ENCODE results near the gene ABL1. TPM values are rescaled to one million over a fixed set of nuclear protein-coding genes. Genes with fewer than 3 reads are reported as not detected.

Gene ABL1
- total RNA-seq, 1 donor from 2014 or later, result 118 TPM

DNA sequence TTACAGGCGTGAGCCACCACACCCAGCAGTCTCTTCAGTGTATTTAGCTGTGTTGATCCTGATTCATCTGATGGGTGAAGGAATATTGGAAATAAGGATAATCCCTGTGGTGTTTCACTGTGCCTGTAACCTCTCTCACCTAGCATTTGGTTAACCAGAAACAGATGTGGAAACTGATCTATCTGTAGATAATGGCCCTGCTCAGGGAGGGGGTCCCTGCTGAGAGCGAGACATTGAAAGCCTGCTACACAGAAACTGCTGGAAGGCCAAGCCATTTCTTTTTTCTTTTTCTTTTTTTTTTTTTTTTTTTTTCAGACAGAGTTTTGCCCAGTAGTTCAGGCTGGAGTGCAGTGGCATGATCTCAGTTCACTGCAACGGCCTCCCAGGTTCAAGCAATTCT is 33.2 kb downstream of the ABL1 start:
- H3K9me3 Mint-ChIP-seq (ENCODE audit: unreplicated experiment), result peaks cover 5% of the 10 kb centered on the region
- no peak overlapping the region for H3K27ac Mint-ChIP-seq (ENCODE audit: unreplicated experiment)
- H3K27me3 Mint-ChIP-seq (ENCODE audit: unreplicated experiment), result peaks cover 4% of the 10 kb centered on the region
- TF ChIP-seq, protein P1, sequence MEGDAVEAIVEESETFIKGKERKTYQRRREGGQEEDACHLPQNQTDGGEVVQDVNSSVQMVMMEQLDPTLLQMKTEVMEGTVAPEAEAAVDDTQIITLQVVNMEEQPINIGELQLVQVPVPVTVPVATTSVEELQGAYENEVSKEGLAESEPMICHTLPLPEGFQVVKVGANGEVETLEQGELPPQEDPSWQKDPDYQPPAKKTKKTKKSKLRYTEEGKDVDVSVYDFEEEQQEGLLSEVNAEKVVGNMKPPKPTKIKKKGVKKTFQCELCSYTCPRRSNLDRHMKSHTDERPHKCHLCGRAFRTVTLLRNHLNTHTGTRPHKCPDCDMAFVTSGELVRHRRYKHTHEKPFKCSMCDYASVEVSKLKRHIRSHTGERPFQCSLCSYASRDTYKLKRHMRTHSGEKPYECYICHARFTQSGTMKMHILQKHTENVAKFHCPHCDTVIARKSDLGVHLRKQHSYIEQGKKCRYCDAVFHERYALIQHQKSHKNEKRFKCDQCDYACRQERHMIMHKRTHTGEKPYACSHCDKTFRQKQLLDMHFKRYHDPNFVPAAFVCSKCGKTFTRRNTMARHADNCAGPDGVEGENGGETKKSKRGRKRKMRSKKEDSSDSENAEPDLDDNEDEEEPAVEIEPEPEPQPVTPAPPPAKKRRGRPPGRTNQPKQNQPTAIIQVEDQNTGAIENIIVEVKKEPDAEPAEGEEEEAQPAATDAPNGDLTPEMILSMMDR (IDR thresholded peaks at IDR 0.05; ENCODE audit: partially characterized antibody, unreplicated experiment), result no peak
- H3K4me1 Mint-ChIP-seq (ENCODE audit: low read depth, unreplicated experiment), result peaks cover 13% of the 10 kb centered on the region
- no peak overlapping the region for H3K4me3 Mint-ChIP-seq (ENCODE audit: unreplicated experiment)
- DNase-seq, result no peak
- H3K36me3 Mint-ChIP-seq (ENCODE audit: unreplicated experiment), result no peaks in the 10 kb centered on the region

DNA sequence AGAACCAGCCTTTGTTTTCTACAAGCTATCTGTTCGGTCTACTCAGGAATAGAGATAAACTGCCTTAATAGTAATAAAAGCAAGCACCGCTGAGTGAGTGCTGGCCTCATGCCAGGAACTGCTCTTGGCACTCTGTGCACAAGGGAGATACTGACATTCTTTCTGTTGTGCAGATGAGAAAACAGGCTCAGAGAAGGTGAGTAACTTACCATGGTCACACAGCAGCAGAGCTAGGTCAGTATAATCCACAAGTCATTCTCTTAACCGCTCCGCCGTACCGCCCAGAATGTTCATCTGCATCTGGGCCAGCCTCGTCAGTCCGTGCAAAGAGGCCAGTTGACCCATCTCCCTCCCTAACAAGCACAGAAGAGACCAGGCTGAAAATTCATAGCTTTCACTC is 34.2 kb downstream of the ABL1 start:
- no peak for DNase-seq

DNA sequence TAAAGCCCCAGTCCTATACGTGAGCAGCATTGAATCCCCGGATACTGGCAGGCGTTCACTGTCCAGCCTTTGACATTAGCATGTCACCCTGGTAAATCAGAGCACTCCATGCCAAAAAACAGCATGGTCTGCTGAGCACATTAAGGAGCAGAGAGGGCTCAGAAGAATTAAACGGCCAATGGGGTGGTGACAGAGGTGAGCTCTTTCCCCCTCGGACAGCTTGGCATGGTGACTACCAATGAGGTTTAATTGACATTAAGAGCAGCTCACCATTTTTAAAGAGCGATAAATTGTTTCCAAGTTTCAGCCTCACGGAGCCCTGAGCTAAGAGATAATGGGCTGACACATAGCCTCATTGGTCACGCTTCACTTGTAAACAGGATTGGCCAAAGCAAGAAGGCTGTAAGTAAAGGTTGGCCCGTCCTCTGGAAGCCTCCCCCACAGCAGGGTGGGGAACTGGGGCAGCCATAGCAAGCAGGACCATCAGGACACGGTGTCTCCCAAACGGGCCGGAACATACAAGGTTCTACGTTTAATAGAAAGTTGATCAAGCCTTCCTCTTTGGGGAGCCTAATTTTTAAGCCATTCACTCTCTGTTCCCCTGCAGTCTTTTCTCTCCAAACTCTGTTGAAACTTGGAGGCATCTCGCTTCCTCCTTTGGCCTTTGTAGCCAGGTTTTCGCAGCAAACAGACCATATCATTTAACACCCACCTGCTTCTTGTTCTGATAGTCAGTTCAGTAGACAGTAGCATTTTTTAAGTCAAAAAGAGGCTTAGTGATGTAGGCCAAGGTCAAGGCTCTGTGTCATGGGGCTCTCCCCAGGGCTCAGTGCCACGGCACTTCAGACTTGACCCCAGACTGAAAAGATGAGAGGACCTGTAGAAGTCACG is 35.7 kb downstream of the ABL1 start:
- H3K27me3 Mint-ChIP-seq (ENCODE audit: unreplicated experiment), result peaks cover 4% of the 10 kb centered on the region

More for the DNA sequence above, 34.2 kb downstream of the ABL1 start:
- Mint-ChIP-seq H3K4me3 (ENCODE audit: unreplicated experiment) (no peak overlapping the region), H3K9me3 (ENCODE audit: unreplicated experiment) (peaks cover 5% of the 10 kb centered on the region), H3K27ac (ENCODE audit: unreplicated experiment) (no peak overlapping the region), H3K36me3 (ENCODE audit: unreplicated experiment) (no peaks in the 10 kb centered on the region), H3K4me1 (ENCODE audit: low read depth, unreplicated experiment) (peaks cover 10% of the 10 kb centered on the region), H3K27me3 (ENCODE audit: unreplicated experiment) (peaks cover 4% of the 10 kb centered on the region)
- TF ChIP-seq, protein P1 (IDR thresholded peaks at IDR 0.05; ENCODE audit: partially characterized antibody, unreplicated experiment), result no peak

DNA sequence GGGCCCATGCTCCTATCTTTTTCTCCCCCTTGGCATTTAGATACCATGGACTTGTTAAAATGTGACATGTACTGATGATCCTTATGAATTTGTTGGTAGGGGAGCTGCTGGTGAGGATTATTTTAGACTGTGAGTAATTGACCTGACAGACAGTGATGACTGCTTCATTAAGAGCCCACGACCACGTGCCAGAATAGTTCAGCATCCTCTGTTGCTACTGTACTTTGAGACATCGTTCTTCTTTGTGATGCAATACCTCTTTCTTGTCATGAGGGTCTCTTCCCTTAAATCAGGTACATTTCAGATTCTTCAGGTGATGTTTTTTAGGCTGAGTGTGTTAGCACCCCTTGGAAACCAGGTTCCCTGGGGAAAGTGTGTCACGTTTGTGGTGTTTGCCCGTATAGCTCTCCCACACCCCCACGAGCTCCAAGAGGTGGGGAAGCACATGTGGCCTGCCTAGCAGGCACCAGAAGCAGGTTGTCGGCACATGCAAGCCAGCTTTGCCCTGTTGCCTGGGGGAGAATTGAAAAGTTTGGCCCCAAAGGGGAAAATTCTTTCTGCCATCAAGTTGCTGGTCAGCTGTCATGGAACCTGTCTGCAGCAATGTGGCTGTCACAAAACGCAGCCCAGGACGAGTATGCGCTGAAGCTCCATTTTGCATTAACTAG is 36.5 kb downstream of the ABL1 start:
- Mint-ChIP-seq H3K4me1 (ENCODE audit: low read depth, unreplicated experiment) (peaks cover 10% of the 10 kb centered on the region), H3K27me3 (ENCODE audit: unreplicated experiment) (peaks cover 4% of the 10 kb centered on the region), H3K27ac (ENCODE audit: unreplicated experiment) (peak overlapping the region; percentile 22), H3K36me3 (ENCODE audit: unreplicated experiment) (no peaks in the 10 kb centered on the region), H3K9me3 (ENCODE audit: unreplicated experiment) (peaks cover 4% of the 10 kb centered on the region), H3K4me3 (ENCODE audit: unreplicated experiment) (no peak overlapping the region)
- TF ChIP-seq, protein P1 (IDR thresholded peaks at IDR 0.05; ENCODE audit: partially characterized antibody, unreplicated experiment), result no peak
- DNase-seq, result no peak

More for the DNA sequence above, 35.7 kb downstream of the ABL1 start:
- Mint-ChIP-seq H3K4me1 (ENCODE audit: low read depth, unreplicated experiment) (peaks cover 10% of the 10 kb centered on the region), H3K27ac (ENCODE audit: unreplicated experiment) (peak overlapping the region; percentile 22), H3K4me3 (ENCODE audit: unreplicated experiment) (no peak overlapping the region), H3K9me3 (ENCODE audit: unreplicated experiment) (peaks cover 5% of the 10 kb centered on the region), H3K36me3 (ENCODE audit: unreplicated experiment) (no peaks in the 10 kb centered on the region)
- TF ChIP-seq, protein P1 (IDR thresholded peaks at IDR 0.05; ENCODE audit: partially characterized antibody, unreplicated experiment), result no peak
- no peak for DNase-seq

DNA sequence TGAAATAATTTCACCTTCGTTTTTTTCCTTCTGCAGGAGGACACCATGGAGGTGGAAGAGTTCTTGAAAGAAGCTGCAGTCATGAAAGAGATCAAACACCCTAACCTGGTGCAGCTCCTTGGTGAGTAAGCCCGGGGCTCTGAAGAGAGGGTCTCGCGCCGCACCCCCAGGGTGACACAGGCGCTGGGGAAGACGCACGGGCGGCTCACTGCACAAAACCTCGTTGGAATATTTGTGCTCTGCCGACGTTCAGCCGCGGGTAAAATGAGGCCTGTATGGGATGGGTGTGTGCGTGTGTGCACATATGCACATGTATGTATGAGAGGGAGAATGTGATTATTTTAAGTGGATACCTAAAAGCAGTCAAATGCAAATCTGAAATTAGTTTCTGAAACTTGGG is 37.0 kb downstream of the ABL1 start:
- H3K4me1 Mint-ChIP-seq (ENCODE audit: low read depth, unreplicated experiment), result peaks cover 10% of the 10 kb centered on the region
- peaks cover 4% of the 10 kb centered on the region for H3K27me3 Mint-ChIP-seq (ENCODE audit: unreplicated experiment)
- TF ChIP-seq, protein P1 (IDR thresholded peaks at IDR 0.05; ENCODE audit: partially characterized antibody, unreplicated experiment), result no peak
- H3K36me3 Mint-ChIP-seq (ENCODE audit: unreplicated experiment), result no peaks in the 10 kb centered on the region
- no peak overlapping the region for H3K27ac Mint-ChIP-seq (ENCODE audit: unreplicated experiment)
- no peak for DNase-seq
- peaks cover 4% of the 10 kb centered on the region for H3K9me3 Mint-ChIP-seq (ENCODE audit: unreplicated experiment)
- no peak overlapping the region for H3K4me3 Mint-ChIP-seq (ENCODE audit: unreplicated experiment)

Data from glutamatergic neuron (in vitro differentiated cells).